Upper lobe of right lung (tissue), 1 donor: ENCODE data around the gene FLYWCH1. TPM values are rescaled to one million over a fixed set of nuclear protein-coding genes. Genes with fewer than 3 reads are reported as not detected.

Experiments used
- ATAC-seq: fragments of 200-7000 bp; cut with Tn5 transposase; one replicate; pipeline ENCODE4 v1.9.1; 2020; ENCODE audit warnings: mild to moderate bottlenecking, moderate library complexity
- DNase-seq: peaks from one replicate; pipeline ENCODE4 v3.0.0-alpha.2; 2020
- H3K27ac ChIP-seq: fragments of 200-600 bp; one replicate; pipeline ENCODE4 v1.8.0; 2022
- H3K27me3 ChIP-seq: fragments of 200-600 bp; one replicate; pipeline ENCODE4 v1.8.0; 2022; ENCODE audit warnings: mild to moderate bottlenecking
- H3K36me3 ChIP-seq: fragments of 200-600 bp; one replicate; pipeline ENCODE4 v1.8.0; 2022
- H3K4me1 ChIP-seq: fragments of 200-600 bp; one replicate; pipeline ENCODE4 v1.8.0; 2022
- H3K4me3 ChIP-seq: fragments of 200-600 bp; one replicate; pipeline ENCODE4 v1.8.0; 2022; ENCODE audit warnings: mild to moderate bottlenecking
- H3K9me3 ChIP-seq: fragments of 200-600 bp; one replicate; pipeline ENCODE4 v1.8.0; 2022
- intact Hi-C: fragments of 100-400 bp; cut with DNase I; formaldehyde crosslinking; loops from one replicate; pipeline ENCODE4 v1.11.0; 2022
- total RNA-seq: library from RNA; stranded (reverse); fragmentation: NEBNext Ultra II Directional; extraction: Animal tissue kit (Norgen Biotek cat#: 25700); gene quantifications from one replicate; pipeline ENCODE4 v1.2.1, GENCODE V29; 2021
- TF ChIP-seq, protein P1 (sequence below): fragments of 200-600 bp; IDR thresholded peaks from one replicate; pipeline ENCODE4 v1.8.0; 2022; ENCODE audit warnings: antibody characterized with exemption
- donor health status: DM: no; HTN: yes; CAD: no; lungs with severe emphysema.

FLYWCH1 gene
- total RNA-seq, 1 donor from 2014 or later: 41.3 TPM

DNA sequence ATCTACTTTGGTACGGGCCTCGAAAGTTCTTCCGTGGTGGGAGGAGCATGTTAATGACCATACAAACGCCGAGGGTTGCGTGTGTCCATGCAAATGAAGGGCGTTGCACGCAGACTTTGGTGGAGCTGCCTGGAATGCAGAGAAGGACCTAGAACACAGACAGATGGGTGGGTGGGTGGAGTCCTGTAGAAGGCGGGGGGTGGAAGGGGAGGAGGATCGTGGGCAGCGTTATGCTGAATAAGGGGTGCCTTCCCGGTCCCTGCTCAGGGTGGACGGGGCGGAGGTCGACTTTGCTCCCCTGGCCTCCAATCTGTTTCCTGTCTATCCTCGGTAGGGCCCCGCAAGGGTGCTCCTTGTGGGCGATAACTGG lies 56.6 kb downstream of the FLYWCH1 start:
- H3K27ac ChIP-seq: no peak overlapping the region
- intact Hi-C loops: no loop called here
- TF ChIP-seq, protein P1, sequence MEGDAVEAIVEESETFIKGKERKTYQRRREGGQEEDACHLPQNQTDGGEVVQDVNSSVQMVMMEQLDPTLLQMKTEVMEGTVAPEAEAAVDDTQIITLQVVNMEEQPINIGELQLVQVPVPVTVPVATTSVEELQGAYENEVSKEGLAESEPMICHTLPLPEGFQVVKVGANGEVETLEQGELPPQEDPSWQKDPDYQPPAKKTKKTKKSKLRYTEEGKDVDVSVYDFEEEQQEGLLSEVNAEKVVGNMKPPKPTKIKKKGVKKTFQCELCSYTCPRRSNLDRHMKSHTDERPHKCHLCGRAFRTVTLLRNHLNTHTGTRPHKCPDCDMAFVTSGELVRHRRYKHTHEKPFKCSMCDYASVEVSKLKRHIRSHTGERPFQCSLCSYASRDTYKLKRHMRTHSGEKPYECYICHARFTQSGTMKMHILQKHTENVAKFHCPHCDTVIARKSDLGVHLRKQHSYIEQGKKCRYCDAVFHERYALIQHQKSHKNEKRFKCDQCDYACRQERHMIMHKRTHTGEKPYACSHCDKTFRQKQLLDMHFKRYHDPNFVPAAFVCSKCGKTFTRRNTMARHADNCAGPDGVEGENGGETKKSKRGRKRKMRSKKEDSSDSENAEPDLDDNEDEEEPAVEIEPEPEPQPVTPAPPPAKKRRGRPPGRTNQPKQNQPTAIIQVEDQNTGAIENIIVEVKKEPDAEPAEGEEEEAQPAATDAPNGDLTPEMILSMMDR: no peak
- no peaks in the 10 kb centered on the region for H3K9me3 ChIP-seq
- DNase-seq (no peak), ATAC-seq (no peak)
- H3K4me1 ChIP-seq: peaks cover 42% of the 10 kb centered on the region
- peaks cover 52% of the 10 kb centered on the region for H3K27me3 ChIP-seq
- no peaks in the 10 kb centered on the region for H3K36me3 ChIP-seq
- H3K4me3 ChIP-seq: peak overlapping the region; percentile 71

GRCh38 chr16:2968738-2969544 lies 57.2 kb downstream of the FLYWCH1 start, which contains the start of gene PAQR4:
Gene PAQR4 (plus strand): TSS chr16:2969348. CDS start chr16:2969675, 327 bp downstream.
- Histone ChIP-seq H3K9me3 (no peaks in the 10 kb centered on the region), H3K27ac (no peak within 1 kb of the TSS), H3K4me3 (peak within 1 kb of the TSS; percentile 71), H3K27me3 (peaks cover 46% of the 10 kb centered on the region), H3K4me1 (peaks cover 36% of the 10 kb centered on the region), H3K36me3 (no peaks in the 10 kb centered on the region)
- ATAC-seq: peak; percentile 92
- TF ChIP-seq, protein P1: no peak
- intact Hi-C loops: no loop called here
- DNase-seq: peak; percentile 93

DNA sequence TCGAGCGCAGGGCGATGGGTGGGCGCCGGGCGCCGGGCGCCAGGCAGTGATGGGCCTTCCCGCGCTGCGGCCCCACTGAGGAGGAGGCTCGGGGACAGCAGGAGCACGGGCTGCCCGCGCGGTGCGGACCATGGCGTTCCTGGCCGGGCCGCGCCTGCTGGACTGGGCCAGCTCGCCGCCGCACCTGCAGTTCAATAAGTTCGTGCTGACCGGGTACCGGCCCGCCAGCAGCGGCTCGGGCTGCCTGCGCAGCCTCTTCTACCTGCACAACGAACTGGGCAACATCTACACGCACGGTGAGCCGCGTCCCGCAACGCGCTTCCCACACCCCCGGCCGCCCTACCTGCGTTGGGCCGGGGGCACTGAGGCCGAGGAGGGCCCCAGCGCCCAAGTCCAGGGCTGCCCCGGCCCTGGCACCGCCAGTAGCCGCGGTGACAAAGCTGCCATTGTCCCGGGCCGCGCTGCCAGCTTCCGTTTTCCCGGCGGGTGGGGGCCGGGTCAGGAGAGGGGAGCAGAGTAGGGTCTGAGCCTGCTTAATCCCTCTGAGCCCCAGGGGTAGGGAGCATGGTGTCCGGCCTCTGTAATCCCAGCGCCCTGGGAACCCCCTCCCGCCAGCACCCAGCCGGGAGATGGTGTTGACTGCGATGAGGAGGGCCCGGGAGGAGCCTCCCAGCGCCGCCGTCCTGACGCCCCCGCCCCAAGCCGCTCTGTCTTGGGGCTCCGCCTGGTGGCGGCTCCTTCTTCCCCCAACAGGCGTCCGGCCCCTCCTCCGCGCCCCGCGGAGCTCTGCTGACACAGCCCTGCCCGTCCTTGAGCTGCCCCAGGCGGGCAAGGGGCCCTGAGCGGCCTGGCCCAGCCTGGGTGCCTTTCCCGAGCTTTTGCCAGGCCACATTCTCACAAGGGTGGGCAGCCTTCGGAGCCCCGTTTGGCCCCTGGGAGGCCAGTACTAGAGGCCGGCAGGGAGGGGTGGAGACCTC lies 58.1 kb downstream of the FLYWCH1 start:
- H3K27me3 ChIP-seq: peaks cover 37% of the 10 kb centered on the region
- peak overlapping the region; percentile 71 for H3K4me3 ChIP-seq
- peak; percentile 63 for ATAC-seq
- intact Hi-C loops: no loop called here
- H3K4me1 ChIP-seq: peaks cover 28% of the 10 kb centered on the region
- TF ChIP-seq, protein P1: peak; percentile 44
- DNase-seq: peak; percentile 89
- H3K36me3 ChIP-seq: no peaks in the 10 kb centered on the region
- no peak overlapping the region for H3K27ac ChIP-seq
- no peaks in the 10 kb centered on the region for H3K9me3 ChIP-seq

DNA sequence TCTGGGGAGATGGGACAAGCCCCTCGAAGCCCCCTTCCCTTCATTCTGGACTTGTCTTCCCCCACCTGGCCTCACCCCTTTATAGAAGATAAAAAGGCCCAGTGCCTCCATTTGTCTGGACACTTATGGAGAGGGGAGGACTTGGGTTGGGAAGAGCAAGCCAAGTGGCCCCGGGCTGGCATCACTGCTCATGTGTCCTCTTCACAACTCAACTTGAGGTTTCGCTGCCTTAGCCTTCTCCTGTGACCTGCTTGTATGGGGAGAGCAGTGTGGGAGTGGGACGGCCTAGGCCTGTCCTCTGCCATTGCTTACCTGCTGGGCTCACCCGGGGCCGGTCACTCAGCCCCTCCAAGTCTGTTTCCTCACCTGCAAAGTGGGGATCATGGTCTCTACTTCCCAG lies 58.8 kb downstream of the FLYWCH1 start:
- H3K9me3 ChIP-seq: no peaks in the 10 kb centered on the region
- DNase-seq: no peak
- peak overlapping the region; percentile 71 for H3K4me3 ChIP-seq
- TF ChIP-seq, protein P1: no peak
- ATAC-seq: no peak
- intact Hi-C loops: no loop called here
- H3K4me1 ChIP-seq: peaks cover 22% of the 10 kb centered on the region
- H3K27me3 ChIP-seq: peaks cover 29% of the 10 kb centered on the region
- no peak overlapping the region for H3K27ac ChIP-seq
- no peaks in the 10 kb centered on the region for H3K36me3 ChIP-seq

- TF ChIP-seq, protein P1: no peak
- intact Hi-C loops: no loop called here
- no peak overlapping the region for H3K4me3 ChIP-seq
- ATAC-seq: no peak
- H3K4me1 ChIP-seq: peaks cover 22% of the 10 kb centered on the region
- no peaks in the 10 kb centered on the region for H3K36me3 ChIP-seq
- H3K27me3 ChIP-seq: peaks cover 22% of the 10 kb centered on the region
- DNase-seq: no peak
- no peak overlapping the region for H3K27ac ChIP-seq
- H3K9me3 ChIP-seq: no peaks in the 10 kb centered on the region
Observed at GRCh38 chr16:2971134-2971984, 59.6 kb downstream of the FLYWCH1 start.
